Kidney (tissue), 14 donors: Measurements from ENCODE around the gene RNF43. TPM values are rescaled to one million over a fixed set of nuclear protein-coding genes. Genes with fewer than 3 reads are reported as not detected.

Source experiments
- DNase-seq, 5 donors: peaks; one replicate each; pipeline ENCODE4 v3.0.0-alpha.2; 2013 to 2020
- FAIRE-seq: peaks from 2 replicates; lab custom pipeline; 2012; peaks lifted over from hg19 to GRCh38; lab: Jason Lieb, UNC
- H3K27ac ChIP-seq, 2 donors: one replicate each; pipeline ENCODE4 v1.7.0; 2013; ENCODE audit warnings: low read depth in 2 of 2, low read length in 2 of 2, inconsistent platforms in 1 of 2
- H3K27me3 ChIP-seq: one replicate; pipeline ENCODE4 v1.7.1; 2013; ENCODE audit warnings: low read length, inconsistent platforms; ENCODE audit not compliant: control insufficient read depth, insufficient read depth
- H3K36me3 ChIP-seq, 3 donors: one replicate each; pipeline versions ENCODE4 v1.7.0 to v1.7.1; 2013; ENCODE audit warnings: low read length in 3 of 3, control low read depth in 1 of 3, inconsistent platforms in 1 of 3; ENCODE audit not compliant: insufficient read depth in 3 of 3, control insufficient read depth in 2 of 3
- H3K4me1 ChIP-seq, 3 donors: one replicate each; pipeline versions ENCODE4 v1.7.0 to v1.7.1; 2013; ENCODE audit warnings: low read length in 3 of 3, inconsistent platforms in 1 of 3, low read depth in 1 of 3; ENCODE audit not compliant: control insufficient read depth in 2 of 3, insufficient read depth in 2 of 3
- H3K4me3 ChIP-seq, 3 donors: one replicate each; pipeline versions ENCODE4 v1.7.0 to v1.8.1; 2013; ENCODE audit warnings: low read length in 3 of 3, control low read depth in 1 of 3, inconsistent platforms in 1 of 3
- H3K9ac ChIP-seq, 3 donors: one replicate each; pipeline versions ENCODE4 v1.7.0 to v1.7.1; 2013; ENCODE audit warnings: low read length in 3 of 3, control low read depth in 1 of 3, inconsistent platforms in 1 of 3
- H3K9me3 ChIP-seq, 3 donors: one replicate each; pipeline versions ENCODE4 v1.7.0 to v1.7.1; 2013; ENCODE audit warnings: low read length in 3 of 3, control low read depth in 1 of 3, inconsistent platforms in 1 of 3; ENCODE audit not compliant: control insufficient read depth in 2 of 3, insufficient read depth in 1 of 3
- CTCF ChIP-seq: IDR thresholded peaks from 3 replicates; pipeline ENCODE4 v1.5.1; 2012; ENCODE audit warnings: mild to moderate bottlenecking, moderate library complexity, borderline replicate concordance; ENCODE audit not compliant: insufficient read depth; ENCODE audit errors: extremely low read depth
- intact Hi-C: fragments of 100-400 bp; cut with DNase I; formaldehyde crosslinking; loops from one replicate; pipeline ENCODE4 v1.11.1; 2022
- polyA plus RNA-seq: library from polyadenylated mRNA; stranded (reverse); fragments of 350-450 nt; fragmentation: Illumina TruSeq; extraction: RNeasy Lipid Tissue Mini Kit (QIAGEN cat#74804); gene quantifications from one replicate; pipeline ENCODE4 v1.2.3, GENCODE V29; 2014; ENCODE audit warnings: low read depth, low replicate concordance; ENCODE audit not compliant: insufficient read depth
- total RNA-seq: library from RNA; stranded (reverse); fragmentation: NEBNext Ultra II Directional; extraction: Animal tissue kit (Norgen Biotek cat#: 25700); gene quantifications from one replicate; pipeline ENCODE4 v1.2.1, GENCODE V29; 2021
- donor health status: control.
- donor health status: control.
- donor health status: control.
- donor health status: control.
- donor health status: control.
- donor health status: DM: yes; HTN: yes; CAD: no.
- donor health status: Normal renal cell carcinoma (clear cell type).

RNF43 gene
- total and polyA plus RNA-seq, 2 donors from 2014 or later = 7.8 to 9.5 TPM

- intact Hi-C loops = no loop called here
Measured at GRCh38 chr17:58421711-58422110, 4.4 kb upstream of the RNF43 start.

GRCh38 chr17:58420827-58421226 lies 3.5 kb upstream of the RNF43 start:
- no peak for TF ChIP-seq CTCF
- no peak for FAIRE-seq
- H3K36me3 ChIP-seq = no peaks in the 10 kb centered on the region
- H3K27ac ChIP-seq = no peak overlapping the region
- intact Hi-C loops = no loop called here
- no peak overlapping the region for H3K9ac ChIP-seq
- no peak for DNase-seq
- H3K9me3 ChIP-seq = no peaks in the 10 kb centered on the region
- no peaks in the 10 kb centered on the region for H3K27me3 ChIP-seq
- no peak overlapping the region for H3K4me3 ChIP-seq
- H3K4me1 ChIP-seq = peaks cover 0 to 3% (median 2%) of the 10 kb centered on the region in 3 donors

More at GRCh38 chr17:58421711-58422110, 4.4 kb upstream of the RNF43 start:
- no peaks in the 10 kb centered on the region for H3K9me3 ChIP-seq
- no peaks in the 10 kb centered on the region for H3K36me3 ChIP-seq
- peaks cover 0 to 3% (median 2%) of the 10 kb centered on the region in 3 donors for H3K4me1 ChIP-seq
- H3K27ac ChIP-seq = no peak overlapping the region
- no peaks in the 10 kb centered on the region for H3K27me3 ChIP-seq
- FAIRE-seq (no peak), DNase-seq (no peak)
- TF ChIP-seq CTCF = no peak
- no peak overlapping the region for H3K9ac ChIP-seq
- H3K4me3 ChIP-seq = no peak overlapping the region

- DNase-seq = peak in 1 of 5 donors; percentile 18
- FAIRE-seq = no peak
- peak overlapping the region; percentile 20 to 95 (median 37) for H3K9ac ChIP-seq
- no peaks in the 10 kb centered on the region for H3K36me3 ChIP-seq
- H3K27me3 ChIP-seq = no peaks in the 10 kb centered on the region
- peak overlapping the region; percentile 53 to 91 (median 68) for H3K4me3 ChIP-seq
- peak overlapping the region; percentile 55 to 94 for H3K27ac ChIP-seq
- H3K4me1 ChIP-seq = peaks cover 0 to 3% (median 2%) of the 10 kb centered on the region in 3 donors
- no peaks in the 10 kb centered on the region for H3K9me3 ChIP-seq
- intact Hi-C loops = no loop called here
- TF ChIP-seq CTCF = no peak
Measured at GRCh38 chr17:58416937-58417299, 416 bp downstream of the RNF43 start.

GRCh38 chr17:58416396-58416795 lies 938 bp downstream of the RNF43 start:
- intact Hi-C loops = no loop called here
- H3K27ac ChIP-seq = peak overlapping the region; percentile 15 to 94

More at GRCh38 chr17:58416396-58416795, 938 bp downstream of the RNF43 start:
- no peaks in the 10 kb centered on the region for H3K36me3 ChIP-seq
- no peak for DNase-seq
- peak overlapping the region; percentile 20 to 95 (median 37) for H3K9ac ChIP-seq
- no peak for FAIRE-seq
- no peaks in the 10 kb centered on the region for H3K27me3 ChIP-seq
- no peak for TF ChIP-seq CTCF
- peaks cover 0 to 3% (median 2%) of the 10 kb centered on the region in 3 donors for H3K4me1 ChIP-seq
- peak overlapping the region; percentile 53 to 91 (median 68) for H3K4me3 ChIP-seq
- no peaks in the 10 kb centered on the region for H3K9me3 ChIP-seq
